ENCODE measurements around the gene RNF181. TPM values are rescaled to one million over a fixed set of nuclear protein-coding genes. Genes with fewer than 3 reads are reported as not detected.

The RNF181 gene
- total and polyA plus RNA-seq, 2 of the 13 experiments (the other 11 are each of a cell fraction or from before 2014, with no cell fraction given): 224 to 578 TPM

DNA sequence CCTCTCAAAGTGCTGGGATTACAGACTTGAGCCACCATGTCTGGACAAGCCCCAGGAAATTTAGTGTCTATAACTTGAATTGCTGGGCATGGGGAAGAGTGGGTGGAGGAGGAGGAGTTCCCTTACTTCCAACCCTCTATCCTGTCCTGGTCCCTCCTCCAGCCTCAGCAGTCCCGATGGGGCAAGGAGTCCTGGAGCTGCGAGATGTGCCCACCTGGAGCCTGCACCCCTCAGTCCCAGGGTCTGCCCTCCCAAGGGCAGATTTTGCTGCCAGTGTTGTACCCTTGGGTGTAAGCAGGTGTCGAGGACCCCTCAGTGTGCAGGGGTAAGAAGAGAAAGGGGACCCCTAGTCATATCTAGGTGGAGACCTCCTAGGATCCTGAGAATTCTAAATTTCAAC, 15.3 kb upstream of the RNF181 start:
- WGBS (ENCODE audit: low lambda C conversion rate): 88% methylated on average over 3 of the region's 3 CpGs
- in situ Hi-C loops (cut with HindIII; ENCODE audit: extremely low pct_ligation_motif_present, low pct_unique_long_range_greater_than_20kb): no loop called here

More for the DNA sequence above, 15.3 kb upstream of the RNF181 start:
- no peak for DNase-seq (ENCODE audit: low spot score)
- POLR2A ChIA-PET: interaction anchor here (0.8 to 12.7 kb wide), 5 partner anchors 8 to 138 kb away, joined by 3 to 201 read pairs (median 71); partner anchors contain the start of genes GGCX, RNF181 and TMEM150A
- peaks cover 0 to 7% of the 10 kb centered on the region in 2 experiments; a peak in 4 of 5 replicates for H3K36me3 ChIP-seq (replicated peaks in 1 of 2; ENCODE audit: control insufficient read depth in 1 of 2, insufficient read depth in 2 of 2, low read length in 2 of 2)
- no peaks in the 10 kb centered on the region for H3K9me3 ChIP-seq (ENCODE audit: low read length)
- FAIRE-seq: no peak
- H3K9ac ChIP-seq (ENCODE audit: insufficient read depth, low read depth, low read length): no peak overlapping the region
- no TSS peak for BruUV-seq (replicated peaks)
- peaks cover 70% of the 10 kb centered on the region for H3K4me1 ChIP-seq (ENCODE audit: insufficient read depth, low read length)
- no peak overlapping the region for H3K4me3 ChIP-seq (replicated peaks in 1 of 3; ENCODE audit: insufficient read depth in 1 of 3, low read depth in 2 of 3, low read length in 3 of 3)
- no peak for ATAC-seq
- no peak overlapping the region for H3K4me2 ChIP-seq (ENCODE audit: low read depth, low read length)
- no peaks in the 10 kb centered on the region; a peak in 1 of 5 replicates for H3K27me3 ChIP-seq (ENCODE audit: control insufficient read depth in 1 of 2, insufficient read depth in 2 of 2, low read length in 2 of 2)
- TF ChIP-seq ADNP (CRISPR knock-in tag; IDR thresholded peaks at IDR 0.05) (no peak), XBP1 (CRISPR knock-in tag; IDR thresholded peaks at IDR 0.05) (no peak), ZNF407 (CRISPR knock-in tag; IDR thresholded peaks at IDR 0.05; ENCODE audit: not compliant biosample characterization) (no peak), MYC (CRISPR knock-in tag; IDR thresholded peaks at IDR 0.05; ENCODE audit: borderline replicate concordance) (no peak), GTF2F1 (IDR thresholded peaks at IDR 0.05; ENCODE audit: low read length) (no peak), FOXP4 (CRISPR knock-in tag; IDR thresholded peaks at IDR 0.05) (no peak), ZNF777 (CRISPR knock-in tag; IDR thresholded peaks at IDR 0.05) (no peak)
- H4K20me1 ChIP-seq (ENCODE audit: insufficient read depth, low read length): no peaks in the 10 kb centered on the region
- CTCF ChIA-PET (ENCODE audit: low intra/inter-chr PET ratio, low total read pairs): no interaction called here
- H3K79me2 ChIP-seq (ENCODE audit: insufficient read depth, low read length): peaks cover 12% of the 10 kb centered on the region
- no peak overlapping the region for H2AFZ ChIP-seq (ENCODE audit: low read length)
- intact Hi-C loops (cut with micrococcal nuclease; ENCODE audit: unreplicated experiment): no loop called here
- H3K27ac ChIP-seq (ENCODE audit: extremely low read length, insufficient read depth, low read length): no peak overlapping the region
